Measurements from ENCODE around the gene LYSMD2.
A peak's percentile ranks its signal among the peaks of the same experiment; 100 is the strongest.

Gene LYSMD2

DNA sequence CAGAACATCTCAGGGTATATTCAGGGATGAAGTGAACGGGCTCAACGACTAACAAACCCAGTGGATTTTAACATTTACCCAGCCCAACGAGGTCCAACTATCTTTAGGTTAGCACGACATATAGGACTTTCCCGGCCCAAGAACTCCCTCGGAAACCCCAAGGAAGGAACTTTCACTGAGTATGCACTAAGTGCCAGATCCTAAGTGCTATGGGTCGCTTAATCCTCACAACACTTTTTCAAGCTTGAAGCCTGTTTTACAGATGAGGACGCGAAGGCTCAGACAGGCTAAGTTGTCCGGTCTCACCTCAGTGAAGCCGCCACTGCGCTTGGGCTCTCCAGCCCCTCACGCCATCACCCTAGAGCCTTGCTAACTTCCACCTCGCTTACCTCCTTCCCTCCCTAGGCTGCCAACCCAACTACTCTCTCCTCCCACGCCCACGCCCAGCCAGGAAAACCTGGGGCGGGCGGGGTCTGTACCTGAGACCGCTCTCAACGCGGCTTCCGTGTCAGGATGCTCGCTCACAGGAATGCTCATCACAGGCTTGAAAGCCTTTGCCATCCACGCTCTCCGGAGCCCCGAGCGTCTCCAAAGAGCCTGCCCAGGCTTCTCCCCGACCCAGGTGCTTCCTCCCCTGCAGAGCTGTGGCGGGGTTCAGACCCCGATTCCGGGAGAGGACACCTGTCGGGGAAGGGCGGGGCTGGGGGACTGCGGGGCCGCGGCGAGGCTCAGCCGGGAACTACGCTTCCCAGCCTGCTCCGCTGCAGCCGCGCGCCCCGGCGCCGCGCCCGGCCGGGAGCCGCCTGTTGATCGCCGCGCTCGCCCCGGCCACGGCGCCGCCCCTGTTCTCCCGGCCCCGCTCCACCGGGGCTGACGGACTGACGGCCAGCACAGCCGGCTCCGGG, 13.6 kb upstream of the LYSMD2 start, which contains the start of gene TMOD2:
Gene TMOD2, plus strand, starts transcription at position 806 of the 905 bp plus-strand sequence. CDS start 14,845 bp downstream, outside the sequence.
- ATAC-seq (ENCODE audit: low read depth) (peak; percentile 84), DNase-seq (ENCODE audit: low spot score) (no peak)
- TF ChIP-seq, protein P1, sequence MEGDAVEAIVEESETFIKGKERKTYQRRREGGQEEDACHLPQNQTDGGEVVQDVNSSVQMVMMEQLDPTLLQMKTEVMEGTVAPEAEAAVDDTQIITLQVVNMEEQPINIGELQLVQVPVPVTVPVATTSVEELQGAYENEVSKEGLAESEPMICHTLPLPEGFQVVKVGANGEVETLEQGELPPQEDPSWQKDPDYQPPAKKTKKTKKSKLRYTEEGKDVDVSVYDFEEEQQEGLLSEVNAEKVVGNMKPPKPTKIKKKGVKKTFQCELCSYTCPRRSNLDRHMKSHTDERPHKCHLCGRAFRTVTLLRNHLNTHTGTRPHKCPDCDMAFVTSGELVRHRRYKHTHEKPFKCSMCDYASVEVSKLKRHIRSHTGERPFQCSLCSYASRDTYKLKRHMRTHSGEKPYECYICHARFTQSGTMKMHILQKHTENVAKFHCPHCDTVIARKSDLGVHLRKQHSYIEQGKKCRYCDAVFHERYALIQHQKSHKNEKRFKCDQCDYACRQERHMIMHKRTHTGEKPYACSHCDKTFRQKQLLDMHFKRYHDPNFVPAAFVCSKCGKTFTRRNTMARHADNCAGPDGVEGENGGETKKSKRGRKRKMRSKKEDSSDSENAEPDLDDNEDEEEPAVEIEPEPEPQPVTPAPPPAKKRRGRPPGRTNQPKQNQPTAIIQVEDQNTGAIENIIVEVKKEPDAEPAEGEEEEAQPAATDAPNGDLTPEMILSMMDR (IDR thresholded peaks at IDR 0.05; ENCODE audit: poor library complexity, severe bottlenecking), result no peak
- Histone ChIP-seq H3K9me3 (ENCODE audit: severe bottlenecking) (no peaks in the 10 kb centered on the region), H3K27me3 (ENCODE audit: insufficient read depth, poor library complexity, severe bottlenecking) (peaks cover 9% of the 10 kb centered on the region), H3K27ac (ENCODE audit: poor library complexity, severe bottlenecking) (no peak within 1 kb of the TSS), H3K36me3 (ENCODE audit: low read depth) (no peaks in the 10 kb centered on the region), H3K4me3 (ENCODE audit: severe bottlenecking) (peak within 1 kb of the TSS; percentile 94), H3K4me1 (ENCODE audit: insufficient read depth, poor library complexity, severe bottlenecking) (no peaks in the 10 kb centered on the region)

DNA sequence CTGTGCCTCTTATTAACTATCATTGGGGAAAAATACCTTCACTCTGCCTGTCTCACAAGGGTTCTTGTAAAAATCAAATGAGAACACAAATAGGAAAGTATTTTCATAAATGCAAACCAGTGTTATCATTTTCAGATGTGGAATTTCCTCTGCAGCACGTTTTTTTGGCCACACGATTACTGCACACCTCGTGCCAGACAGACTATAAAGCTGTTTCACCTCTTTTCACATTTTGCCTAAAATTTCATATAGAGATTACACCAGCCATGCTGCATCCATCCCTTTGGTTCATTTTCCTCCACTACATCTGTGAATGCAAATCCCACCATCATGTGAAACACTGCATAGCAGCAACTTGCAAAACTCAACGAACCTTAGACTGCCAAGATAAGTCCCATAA, 12.7 kb upstream of the LYSMD2 start:
- no peaks in the 10 kb centered on the region for H3K36me3 ChIP-seq (ENCODE audit: low read depth)
- no peaks in the 10 kb centered on the region for H3K9me3 ChIP-seq (ENCODE audit: severe bottlenecking)
- no peak overlapping the region for H3K4me3 ChIP-seq (ENCODE audit: severe bottlenecking)
- ATAC-seq (ENCODE audit: low read depth), result no peak
- TF ChIP-seq, protein P1 (IDR thresholded peaks at IDR 0.05; ENCODE audit: poor library complexity, severe bottlenecking), result no peak
- peaks cover 12% of the 10 kb centered on the region for H3K27me3 ChIP-seq (ENCODE audit: insufficient read depth, poor library complexity, severe bottlenecking)
- no peak for DNase-seq (ENCODE audit: low spot score)
- H3K4me1 ChIP-seq (ENCODE audit: insufficient read depth, poor library complexity, severe bottlenecking), result no peaks in the 10 kb centered on the region
- H3K27ac ChIP-seq (ENCODE audit: poor library complexity, severe bottlenecking), result no peak overlapping the region

DNA sequence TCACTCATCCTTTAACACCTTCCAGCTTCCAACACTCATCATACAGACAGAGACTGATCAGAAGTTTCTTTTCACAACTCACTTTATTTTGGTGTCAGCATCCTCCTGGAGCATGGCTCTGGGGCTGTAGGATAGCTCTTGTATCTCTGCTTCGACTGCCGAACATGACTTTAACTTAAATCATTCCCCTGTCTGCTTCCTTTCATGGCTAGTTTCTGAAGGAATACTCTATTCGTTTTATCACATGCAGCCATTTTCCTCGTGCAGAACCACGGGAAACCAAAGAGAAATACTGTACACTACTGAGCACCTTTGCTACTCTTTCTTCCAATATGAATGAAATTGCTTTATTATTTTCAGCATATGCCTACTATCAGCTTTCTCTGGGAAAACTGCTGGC, 11.9 kb upstream of the LYSMD2 start:
- no peaks in the 10 kb centered on the region for H3K9me3 ChIP-seq (ENCODE audit: severe bottlenecking)
- no peak overlapping the region for H3K27ac ChIP-seq (ENCODE audit: poor library complexity, severe bottlenecking)
- H3K36me3 ChIP-seq (ENCODE audit: low read depth), result no peaks in the 10 kb centered on the region
- H3K4me1 ChIP-seq (ENCODE audit: insufficient read depth, poor library complexity, severe bottlenecking), result no peaks in the 10 kb centered on the region
- ATAC-seq (ENCODE audit: low read depth), result no peak
- DNase-seq (ENCODE audit: low spot score), result no peak
- no peak overlapping the region for H3K4me3 ChIP-seq (ENCODE audit: severe bottlenecking)
- TF ChIP-seq, protein P1 (IDR thresholded peaks at IDR 0.05; ENCODE audit: poor library complexity, severe bottlenecking), result no peak
- H3K27me3 ChIP-seq (ENCODE audit: insufficient read depth, poor library complexity, severe bottlenecking), result peaks cover 17% of the 10 kb centered on the region

DNA sequence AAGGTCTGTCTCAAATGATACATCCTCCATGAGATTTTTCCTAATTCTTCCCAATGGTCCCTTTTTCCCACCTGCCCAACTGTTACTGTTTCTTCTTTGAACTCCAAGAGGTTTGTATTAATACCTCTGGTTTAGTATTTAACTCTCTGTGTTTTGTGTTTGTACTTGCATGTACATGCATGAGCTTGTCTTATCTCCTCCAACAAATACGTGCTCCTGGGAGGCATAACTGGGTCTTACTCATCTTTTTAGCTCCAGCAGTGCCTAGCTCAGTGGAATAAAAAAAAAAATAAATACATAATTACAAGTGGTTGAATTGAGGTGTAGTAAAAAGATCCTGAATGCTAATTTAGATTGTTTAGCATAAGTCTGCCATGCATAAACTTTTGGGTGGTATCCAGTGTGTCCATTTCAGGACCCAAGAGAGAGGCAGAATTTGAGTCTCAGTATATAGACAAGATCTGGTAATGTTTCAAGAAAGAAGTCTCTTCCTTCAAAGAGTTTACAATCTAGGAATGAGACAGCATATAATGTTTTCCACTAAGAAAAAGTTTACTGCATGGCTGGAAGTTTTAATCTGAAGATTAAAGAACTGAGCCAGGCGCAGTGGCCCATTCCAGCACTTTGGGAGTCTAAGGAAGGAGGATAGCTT, 1.7 kb upstream of the LYSMD2 start:
- no peak overlapping the region for H3K4me3 ChIP-seq (ENCODE audit: severe bottlenecking)
- peak; percentile 28; the same call in 2 of the 3 replicates for ATAC-seq (ENCODE audit: low read depth)

More for the DNA sequence above, 1.7 kb upstream of the LYSMD2 start:
- DNase-seq (ENCODE audit: low spot score), result no peak
- no peaks in the 10 kb centered on the region for H3K36me3 ChIP-seq (ENCODE audit: low read depth)
- TF ChIP-seq, protein P1 (IDR thresholded peaks at IDR 0.05; ENCODE audit: poor library complexity, severe bottlenecking), result no peak
- no peak overlapping the region for H3K27ac ChIP-seq (ENCODE audit: poor library complexity, severe bottlenecking)
- H3K4me1 ChIP-seq (ENCODE audit: insufficient read depth, poor library complexity, severe bottlenecking), result peaks cover 22% of the 10 kb centered on the region
- no peaks in the 10 kb centered on the region for H3K27me3 ChIP-seq (ENCODE audit: insufficient read depth, poor library complexity, severe bottlenecking)
- no peaks in the 10 kb centered on the region for H3K9me3 ChIP-seq (ENCODE audit: severe bottlenecking)

Measured in RWPE2 (cell line).